GM15510 (cell line): ENCODE results near the gene NALCN.

ENCODE experiments used
- POLR2A ChIP-seq: IDR thresholded peaks from 3 replicates; pipeline ENCODE4 v1.6.1; 2011; ENCODE audit warnings: borderline replicate concordance; ENCODE audit not compliant: insufficient read length; ENCODE audit errors: extremely low read depth

NALCN gene

DNA sequence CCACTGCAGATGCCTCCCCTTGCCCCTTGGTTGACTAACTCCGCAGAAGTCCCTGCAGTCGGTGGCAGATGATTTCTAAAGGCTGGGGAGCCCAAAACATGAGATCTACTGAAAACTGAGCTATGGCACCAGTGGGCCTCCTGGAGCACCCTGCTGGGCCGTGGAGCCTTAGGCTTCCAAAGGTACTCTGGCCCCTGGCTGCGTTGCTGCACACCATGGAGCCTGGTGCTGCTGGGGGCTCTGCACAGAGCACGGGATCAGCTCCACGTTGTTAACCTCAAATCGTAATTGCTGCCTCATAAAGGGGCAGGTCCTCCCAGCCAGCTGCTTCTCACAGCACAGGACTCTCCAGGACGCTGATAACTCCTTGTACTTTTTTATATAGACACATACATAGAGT, 357.5 kb downstream of the NALCN start:
- TF ChIP-seq POLR2A, result no peak

GRCh38 chr13:101053301-101054093, 362.8 kb downstream of the NALCN start:
- TF ChIP-seq POLR2A, result no peak

DNA sequence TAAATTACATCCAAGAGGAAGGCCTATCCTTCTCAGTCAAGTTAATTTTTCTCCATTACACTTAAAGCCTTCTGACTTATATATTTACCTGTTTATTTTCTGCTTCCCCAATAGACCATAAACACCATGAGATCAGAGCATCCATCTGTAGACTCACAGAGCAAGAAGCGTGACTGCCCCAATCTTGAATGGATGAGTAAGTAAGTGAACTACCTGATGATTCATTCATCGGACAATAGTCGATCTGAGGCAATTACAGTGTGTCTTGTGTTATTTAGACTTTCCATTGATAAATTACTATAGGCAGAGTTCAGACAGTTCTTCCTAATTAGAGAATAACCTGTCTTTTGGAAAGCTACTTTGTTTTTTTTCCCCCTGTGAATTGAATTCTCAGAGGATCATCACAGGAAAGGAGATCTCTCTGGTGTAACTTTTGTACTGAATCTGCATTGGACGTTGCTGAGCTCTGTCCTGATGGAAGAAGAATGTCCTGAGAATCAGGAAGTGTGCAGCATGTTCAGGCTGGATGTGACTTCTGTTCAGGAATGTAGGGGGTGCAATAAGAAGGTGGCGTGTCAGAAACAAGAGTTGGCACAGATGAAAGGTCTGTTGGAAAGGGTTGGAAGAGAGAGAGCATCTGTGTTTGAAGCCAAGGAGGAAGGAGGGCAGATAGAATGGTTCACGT, 367.0 kb downstream of the NALCN start:
- TF ChIP-seq POLR2A, result no peak

- no peak for TF ChIP-seq POLR2A
Measured at GRCh38 chr13:101036546-101036945, 379.8 kb downstream of the NALCN start.

DNA sequence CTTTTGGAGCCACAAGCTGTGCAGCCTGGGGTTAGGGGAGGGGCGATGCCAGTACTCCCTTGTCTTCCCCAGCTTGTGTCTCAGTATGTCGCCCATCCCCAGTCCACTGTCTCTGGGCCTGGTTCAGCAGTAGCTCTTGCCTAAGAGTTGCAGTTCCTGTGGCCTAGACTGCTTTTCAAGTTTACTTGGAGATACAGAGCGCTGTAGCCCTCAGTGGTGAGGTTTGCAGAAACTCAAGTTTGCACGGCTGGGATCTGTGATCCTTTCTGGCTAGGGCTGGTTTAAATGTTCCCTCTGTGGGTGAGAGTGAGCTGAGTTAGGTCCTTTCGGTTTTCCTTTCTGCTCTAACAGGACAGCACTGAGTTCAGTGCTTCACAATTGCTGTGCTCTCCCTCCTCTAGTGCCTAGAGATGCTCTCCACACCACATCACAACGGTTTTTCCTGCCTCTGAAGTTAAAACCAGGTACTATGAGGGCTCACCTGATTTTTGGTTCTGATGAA, 381.1 kb downstream of the NALCN start:
- no peak for TF ChIP-seq POLR2A

GRCh38 chr13:101026736-101027398, 389.4 kb downstream of the NALCN start:
- TF ChIP-seq POLR2A, result no peak

- TF ChIP-seq POLR2A, result no peak
Measured at GRCh38 chr13:101026328-101026727, 390.0 kb downstream of the NALCN start.

DNA sequence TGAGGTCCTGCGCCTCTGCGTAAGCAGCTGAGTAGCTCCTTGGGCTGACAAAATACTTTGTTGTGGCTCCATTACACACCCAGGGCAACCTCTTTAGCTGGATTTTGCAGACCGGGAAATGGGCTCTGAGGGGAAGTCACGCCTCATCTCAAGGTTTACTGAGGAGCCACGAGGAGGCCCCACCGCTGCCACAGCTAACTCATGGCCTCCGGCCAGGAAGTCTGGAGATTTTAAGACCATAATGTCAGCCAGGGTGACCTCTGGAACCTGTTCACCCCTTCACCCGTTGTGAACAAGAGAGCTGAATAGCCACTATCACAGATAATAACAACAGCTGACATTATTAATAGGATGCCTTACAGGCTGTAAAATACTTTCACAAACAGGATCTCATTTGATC, 390.4 kb downstream of the NALCN start:
- no peak for TF ChIP-seq POLR2A

DNA sequence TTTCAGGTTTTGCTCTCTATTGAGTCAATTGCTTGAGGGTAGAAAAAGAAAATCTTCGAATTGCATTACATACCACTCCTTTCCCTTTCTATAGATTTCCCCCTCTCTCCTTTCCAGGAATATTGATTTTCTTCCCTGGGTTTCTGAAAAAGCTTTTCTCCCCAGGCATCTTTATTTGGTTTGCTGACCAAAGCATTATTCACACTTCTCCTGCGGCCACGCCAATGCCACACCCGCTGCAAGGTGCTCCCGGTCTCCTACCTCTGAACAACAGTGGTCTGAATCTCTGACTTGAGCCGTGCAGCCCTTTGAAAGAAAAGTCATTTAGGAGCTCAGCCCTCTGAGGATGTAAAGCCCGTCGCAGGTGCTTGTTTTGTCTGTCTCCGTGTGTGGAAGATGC, 390.8 kb downstream of the NALCN start:
- TF ChIP-seq POLR2A, result no peak

GRCh38 chr13:101019126-101019525, 397.2 kb downstream of the NALCN start:
- TF ChIP-seq POLR2A, result no peak

DNA sequence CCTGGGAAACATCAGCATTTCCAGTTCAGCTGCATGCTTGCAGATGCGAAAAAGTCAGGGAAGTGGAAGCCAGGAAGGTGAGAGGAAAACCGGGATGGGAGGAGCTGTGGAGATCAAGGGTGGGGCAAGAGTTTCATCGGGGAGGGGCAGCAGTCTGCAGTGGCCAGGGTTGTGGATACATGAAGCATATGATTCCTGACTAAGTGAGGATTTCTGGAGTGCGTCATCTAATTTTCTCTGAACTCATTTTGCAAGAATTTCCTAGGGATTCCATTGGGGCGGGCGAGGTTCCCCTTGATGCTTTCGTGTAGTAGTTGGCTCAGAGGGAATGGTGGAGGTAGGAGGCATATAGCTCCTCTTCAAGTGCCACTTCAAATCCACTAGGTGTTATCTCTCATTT, 397.6 kb downstream of the NALCN start:
- no peak for TF ChIP-seq POLR2A

- TF ChIP-seq POLR2A, result no peak
Measured at GRCh38 chr13:101017123-101017872, 399.0 kb downstream of the NALCN start.

DNA sequence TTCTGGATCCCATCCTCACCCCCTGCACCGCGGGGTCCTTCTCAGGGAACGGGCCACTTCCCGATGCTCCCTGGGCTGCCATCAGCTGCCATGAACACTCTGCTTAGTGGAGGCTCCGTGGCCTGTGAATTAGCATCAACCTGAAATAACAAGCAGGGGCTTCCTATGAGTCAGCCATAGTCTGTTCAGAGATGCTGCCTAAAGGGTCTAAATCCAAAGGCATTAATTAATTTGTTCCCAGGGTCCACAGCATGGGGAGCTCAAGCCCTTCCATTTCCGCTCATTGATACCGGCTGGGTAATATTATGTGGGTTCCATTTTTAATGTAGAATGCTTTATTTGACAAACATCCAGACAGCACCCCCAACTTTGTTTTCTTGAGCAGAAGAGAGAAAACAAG, 399.8 kb downstream of the NALCN start:
- TF ChIP-seq POLR2A, result no peak

- TF ChIP-seq POLR2A, result no peak
Measured at GRCh38 chr13:101013245-101013644, 403.1 kb downstream of the NALCN start.

DNA sequence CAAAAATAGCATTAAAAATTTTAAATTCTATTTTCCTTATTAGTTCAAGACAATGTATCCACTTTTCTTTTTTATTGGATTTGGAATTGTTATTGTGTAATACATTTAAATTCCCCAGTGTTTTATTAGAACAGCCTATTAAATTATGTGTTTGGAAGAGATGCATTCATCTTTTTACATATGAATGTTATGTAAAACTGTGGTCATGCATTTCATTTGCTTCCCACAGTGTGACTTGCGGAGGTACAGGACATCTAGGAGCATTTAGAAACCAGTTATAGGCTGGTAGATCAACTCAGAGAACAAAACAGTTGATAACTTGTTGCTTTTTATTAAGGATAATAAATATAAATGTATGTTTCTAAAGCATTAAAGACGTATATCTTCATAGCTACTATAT, 406.2 kb downstream of the NALCN start:
- no peak for TF ChIP-seq POLR2A
